PC-9 (cell line): ENCODE results near the gene GALNT2. TPM values are rescaled to one million over a fixed set of nuclear protein-coding genes. Genes with fewer than 3 reads are reported as not detected.

Experiments used
- BruUV-seq: library from RNA; stranded (reverse); fragments of 400-500 nt; replicated peaks from 2 replicates; lab custom pipeline; 2021; lab: Mats Ljungman, UMichigan
- CTCF ChIA-PET: fragments of 300-600 bp; sonication (Branson Sonifier 250); formaldehyde crosslinking; loops from one replicate; lab custom pipeline; 2022; ENCODE audit warnings: antibody characterized with exemption; lab: Charles Lee
- POLR2A ChIA-PET: fragments of 300-600 bp; sonication (Branson Sonifier 250); formaldehyde crosslinking; loops from one replicate; lab custom pipeline; 2022; ENCODE audit warnings: antibody characterized with exemption; ENCODE audit not compliant: unreplicated experiment; lab: Charles Lee
- DNase-seq, 2 experiments: peaks; one replicate each; pipeline versions ENCODE4 v3.0.0 to v3.0.0-alpha.2; 2015 to 2022; ENCODE audit warnings: mixed read lengths in 1 of 2
- H2AFZ ChIP-seq: fragments of 200-600 bp; sonication (generic); 2 replicates; pipeline ENCODE4 v1.8.1; 2017; ENCODE audit warnings: antibody characterized with exemption
- H3F3A ChIP-seq: fragments of 200-600 bp; sonication (generic); 2 replicates; pipeline ENCODE4 v1.8.1; 2017; ENCODE audit warnings: antibody characterized with exemption, mild to moderate bottlenecking, low read depth; ENCODE audit not compliant: insufficient read depth
- H3K27ac ChIP-seq: fragments of 200-600 bp; sonication (generic); 2 replicates; pipeline ENCODE4 v1.6.1; 2016; ENCODE audit warnings: mixed run types
- H3K27me3 ChIP-seq: fragments of 200-600 bp; sonication (generic); 2 replicates; pipeline ENCODE4 v1.6.1; 2016; ENCODE audit warnings: low read depth, mixed run types; ENCODE audit not compliant: insufficient read depth
- H3K36me3 ChIP-seq: fragments of 200-600 bp; sonication (generic); 2 replicates; pipeline ENCODE4 v1.6.1; 2016; ENCODE audit warnings: low read depth, mixed run types
- H3K4me1 ChIP-seq: fragments of 200-600 bp; sonication (generic); replicated peaks from 2 replicates; pipeline ENCODE4 v1.6.1; 2016; ENCODE audit warnings: mixed run types; ENCODE audit not compliant: insufficient read depth
- H3K4me2 ChIP-seq: fragments of 200-600 bp; sonication (generic); 2 replicates; pipeline ENCODE4 v1.6.1; 2017; ENCODE audit warnings: mixed run types
- H3K4me3 ChIP-seq: fragments of 200-600 bp; sonication (generic); 2 replicates; pipeline ENCODE4 v1.6.1; 2016; ENCODE audit warnings: mixed run types
- H3K79me2 ChIP-seq: fragments of 200-600 bp; sonication (generic); 2 replicates; pipeline ENCODE4 v1.6.1; 2017; ENCODE audit warnings: low read depth, mixed run types
- H3K9me2 ChIP-seq: fragments of 200-600 bp; sonication (generic); 2 replicates; pipeline ENCODE4 v1.8.1; 2017; ENCODE audit warnings: mild to moderate bottlenecking; ENCODE audit not compliant: insufficient read depth
- H3K9me3 ChIP-seq: fragments of 200-600 bp; sonication (generic); 2 replicates; pipeline ENCODE4 v1.8.1; 2016; ENCODE audit warnings: low read depth; ENCODE audit not compliant: insufficient read depth
- H4K20me1 ChIP-seq: fragments of 200-600 bp; sonication (generic); 2 replicates; pipeline ENCODE4 v1.8.1; 2017; ENCODE audit not compliant: insufficient read depth
- CTCF ChIP-seq: fragments of 200-600 bp; sonication (generic); conservative IDR thresholded peaks from 2 replicates; pipeline ENCODE4 v1.6.1; 2017; ENCODE audit warnings: mixed run types, antibody characterized with exemption, mild to moderate bottlenecking, moderate library complexity
- EZH2 ChIP-seq: fragments of 200-600 bp; sonication (generic); IDR thresholded peaks from 2 replicates; pipeline ENCODE4 v1.8.0; 2017; ENCODE audit warnings: antibody characterized with exemption, low read depth
- intact Hi-C: fragments of 100-400 bp; cut with micrococcal nuclease; formaldehyde crosslinking; loops from one replicate; pipeline ENCODE4 v1.10.0; 2022; ENCODE audit not compliant: unreplicated experiment
- total RNA-seq: library from RNA; stranded (reverse); gene quantifications from 2 replicates; pipeline ENCODE4 v1.2.3, GENCODE V29; 2021

GALNT2 gene
- total RNA-seq, 1 experiment from 2014 or later: 121 TPM

GRCh38 chr1:230071316-230071715, 4.3 kb downstream of the GALNT2 start:
- intact Hi-C loops: no loop called here
- H3K79me2 ChIP-seq: peaks cover 90% of the 10 kb centered on the region
- H3K36me3 ChIP-seq: 0 out of 2 replicates have a peak, but pooled peaks cover 4% of the 10 kb centered on the region
- peaks cover 29% of the 10 kb centered on the region for H3K4me1 ChIP-seq
- no peaks in the 10 kb centered on the region for H3K9me3 ChIP-seq
- H3F3A ChIP-seq: peaks cover under 1% of the 10 kb centered on the region; the same call in 1 of the 2 replicates
- BruUV-seq: no TSS peak
- H3K27ac ChIP-seq: no peak overlapping the region
- ChIA-PET POLR2A (no interaction called here), CTCF (no interaction called here)
- H3K9me2 ChIP-seq: no peaks in the 10 kb centered on the region
- no peak overlapping the region for H2AFZ ChIP-seq
- no peak for DNase-seq
- H3K4me3 ChIP-seq: no peak overlapping the region
- H4K20me1 ChIP-seq: peaks cover 12% of the 10 kb centered on the region; the same call in 1 of the 2 replicates
- no peaks in the 10 kb centered on the region for H3K27me3 ChIP-seq
- TF ChIP-seq EZH2: no peak
- no peak overlapping the region for H3K4me2 ChIP-seq

DNA sequence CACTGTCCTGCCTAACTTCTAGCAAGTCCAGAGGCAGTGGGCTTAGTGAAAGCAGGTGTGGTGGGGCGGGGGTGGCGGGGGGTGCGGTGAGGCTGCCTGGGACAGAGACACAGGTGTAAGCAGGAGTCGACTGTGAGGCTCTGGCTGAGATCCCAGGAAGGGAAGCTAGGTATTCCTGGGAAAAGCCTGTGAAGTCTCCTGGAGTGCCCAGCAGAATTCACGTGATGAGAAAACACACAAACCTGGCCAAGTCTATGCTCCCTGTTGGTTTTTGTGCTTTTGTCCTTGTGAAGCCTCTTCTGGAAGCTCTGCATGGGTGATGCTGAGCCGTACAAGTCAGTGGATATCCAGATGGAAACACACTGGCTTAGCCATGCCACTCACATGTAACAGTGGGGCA, 5.3 kb downstream of the GALNT2 start:
- no peak for DNase-seq
- H3K4me3 ChIP-seq: no peak overlapping the region
- no TSS peak for BruUV-seq
- ChIA-PET CTCF (no interaction called here), POLR2A (no interaction called here)
- no peaks in the 10 kb centered on the region for H3K9me2 ChIP-seq
- peaks cover 12% of the 10 kb centered on the region; the same call in 1 of the 2 replicates for H4K20me1 ChIP-seq
- TF ChIP-seq CTCF (no peak), EZH2 (no peak)
- no peak overlapping the region for H3K4me2 ChIP-seq
- 0 out of 2 replicates have a peak, but pooled peaks cover 10% of the 10 kb centered on the region for H3K36me3 ChIP-seq
- H3K4me1 ChIP-seq: peaks cover 29% of the 10 kb centered on the region
- H2AFZ ChIP-seq: no peak overlapping the region
- no peaks in the 10 kb centered on the region for H3K27me3 ChIP-seq
- peaks cover 99% of the 10 kb centered on the region for H3K79me2 ChIP-seq
- no peaks in the 10 kb centered on the region for H3F3A ChIP-seq
- intact Hi-C loops: no loop called here
- H3K27ac ChIP-seq: peak overlapping the region; percentile 51; the same call in 1 of the 2 replicates
- no peaks in the 10 kb centered on the region for H3K9me3 ChIP-seq

- intact Hi-C loops: no loop called here
- no peaks in the 10 kb centered on the region for H3K9me2 ChIP-seq
- 0 out of 2 replicates have a peak overlapping the region, but pooled peaks have one; percentile 3 for H3K4me2 ChIP-seq
- no peaks in the 10 kb centered on the region for H3K27me3 ChIP-seq
- peaks cover 100% of the 10 kb centered on the region for H3K79me2 ChIP-seq
- peaks cover 29% of the 10 kb centered on the region for H3K4me1 ChIP-seq
- no peak overlapping the region for H3K4me3 ChIP-seq
- peak overlapping the region; percentile 51; the same call in 1 of the 2 replicates for H3K27ac ChIP-seq
- DNase-seq: no peak
- BruUV-seq: no TSS peak
- peaks cover 4% of the 10 kb centered on the region; the same call in 1 of the 2 replicates for H3F3A ChIP-seq
- ChIA-PET CTCF (no interaction called here), POLR2A (no interaction called here)
- no peaks in the 10 kb centered on the region for H3K9me3 ChIP-seq
- no peak overlapping the region for H2AFZ ChIP-seq
- H4K20me1 ChIP-seq: peaks cover 12% of the 10 kb centered on the region; the same call in 1 of the 2 replicates
- H3K36me3 ChIP-seq: 0 out of 2 replicates have a peak, but pooled peaks cover 10% of the 10 kb centered on the region
- TF ChIP-seq CTCF: no peak
- no peak for TF ChIP-seq EZH2
Measured at GRCh38 chr1:230072866-230073265, 5.8 kb downstream of the GALNT2 start.
